Esophagus squamous epithelium (tissue), 4 donors: Measurements from ENCODE around the gene FRMD3.

Source experiments
- CTCF ChIP-seq, 6 experiments: fragments of 450-650 bp in 4 of 6; fragments of 200-600 bp in 2 of 6; sonication (generic) in 2 of 6; IDR thresholded peaks; one replicate each; pipeline ENCODE4 v1.5.1; 2016 to 2019; ENCODE audit warnings: antibody characterized with exemption in 6 of 6, mild to moderate bottlenecking in 4 of 6, moderate library complexity in 4 of 6
- POLR2A ChIP-seq, 4 donors: fragments of 450-650 bp; IDR thresholded peaks; one replicate each; pipeline ENCODE4 v1.6.1; 2017; ENCODE audit warnings: antibody characterized with exemption in 4 of 4, mild to moderate bottlenecking in 4 of 4, moderate library complexity in 3 of 4

GRCh38 chr9:83259558-83259957 is 278.6 kb downstream of the FRMD3 start:
- TF ChIP-seq CTCF (IDR thresholded peaks at IDR 0.05) = no peak
- no peak for TF ChIP-seq POLR2A (IDR thresholded peaks at IDR 0.05)
